ENCODE measurements around the gene DPF3.

DNA sequence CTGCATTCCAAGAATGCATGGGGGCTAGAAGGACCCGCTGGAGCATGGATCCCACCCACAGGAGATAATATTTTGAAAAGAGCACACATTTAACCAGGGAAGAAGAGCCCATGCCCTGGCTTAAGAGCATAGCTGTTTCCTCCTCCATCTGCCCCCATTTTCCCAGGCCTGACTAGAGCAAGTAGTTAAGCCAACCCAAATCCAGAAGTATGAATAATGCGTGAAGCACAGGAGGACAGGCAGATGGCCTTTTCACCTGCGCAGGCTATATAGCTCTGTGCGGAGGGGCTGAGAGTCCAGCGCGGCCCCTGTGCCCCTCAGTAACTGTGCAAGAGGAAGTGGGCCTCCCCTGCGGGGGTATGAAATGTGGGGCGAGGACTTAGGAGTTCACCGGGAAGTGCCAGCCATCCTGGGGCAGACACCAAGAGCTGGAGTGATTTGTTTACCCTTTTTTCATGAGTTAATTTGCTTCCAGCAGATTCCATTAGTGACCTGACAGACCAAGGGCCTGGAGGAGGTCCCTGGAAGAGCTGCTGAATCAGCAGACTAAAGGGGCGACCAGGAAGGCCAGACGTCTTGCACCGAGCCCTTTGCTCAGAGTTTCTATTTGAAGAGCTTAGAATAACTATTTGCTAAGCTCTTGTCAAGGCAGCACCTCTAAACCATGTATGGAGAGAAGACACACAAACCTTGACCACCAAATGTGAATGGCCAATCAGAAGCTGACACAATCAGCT lies 37.2 kb downstream of the DPF3 start:
- TF ChIP-seq GATA2 (IDR thresholded peaks at IDR 0.05; ENCODE audit: low read depth, low read length), result no peak
- TF ChIP-seq GATA3 (IDR thresholded peaks at IDR 0.05; ENCODE audit: low read depth, low read length), result no peak
